ENCODE results near the gene MISP.
A peak's percentile ranks its signal among the peaks of the same experiment; 100 is the strongest.

DNA sequence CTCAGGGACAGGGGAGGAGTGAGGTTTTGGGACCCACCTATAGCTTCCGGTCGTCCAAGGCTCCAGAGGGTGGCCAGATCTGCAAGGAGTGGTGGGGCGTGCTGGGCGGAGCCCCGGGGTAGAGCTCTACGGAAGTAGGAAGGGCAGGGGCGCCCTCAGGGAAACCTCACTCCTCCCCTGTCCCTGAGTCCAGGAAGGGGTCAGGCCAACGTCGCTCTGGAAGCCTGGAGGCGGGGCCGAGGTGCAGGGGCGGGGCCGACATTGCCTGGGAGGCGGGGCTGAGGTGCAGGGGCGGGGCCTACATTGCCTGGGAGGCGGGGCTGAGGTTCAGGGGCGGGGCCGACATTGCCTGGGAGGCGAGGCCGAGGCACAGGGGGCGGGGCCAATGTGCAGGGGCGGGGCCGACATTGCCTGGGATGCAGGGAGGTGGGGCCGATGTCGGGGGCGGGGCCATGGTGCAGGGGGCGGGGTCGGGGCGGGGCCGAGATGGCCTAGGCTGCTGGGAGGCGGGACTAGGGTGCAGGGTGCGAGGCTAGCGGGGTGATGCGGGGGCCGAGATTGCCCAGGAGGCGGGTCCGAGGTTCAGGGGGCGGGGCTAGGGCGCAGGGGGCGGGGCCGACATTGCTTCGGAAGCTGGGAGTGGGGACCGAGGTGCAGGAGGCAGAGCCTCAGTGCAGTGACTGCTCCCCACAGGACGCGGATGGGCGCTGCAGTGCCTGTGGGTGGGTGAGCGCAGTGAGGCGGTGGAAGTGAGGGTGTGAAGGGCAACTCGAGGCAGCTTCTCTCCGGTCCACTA lies 47.1 kb upstream of the MISP start:
- TF ChIP-seq POLR2A (IDR thresholded peaks at IDR 0.05) (no peak), POLR2AphosphoS5 (IDR thresholded peaks at IDR 0.05) (peak in 1 of 4 donors; percentile 55), EP300 (IDR thresholded peaks at IDR 0.05) (no peak)
- TF ChIP-seq, protein P1, sequence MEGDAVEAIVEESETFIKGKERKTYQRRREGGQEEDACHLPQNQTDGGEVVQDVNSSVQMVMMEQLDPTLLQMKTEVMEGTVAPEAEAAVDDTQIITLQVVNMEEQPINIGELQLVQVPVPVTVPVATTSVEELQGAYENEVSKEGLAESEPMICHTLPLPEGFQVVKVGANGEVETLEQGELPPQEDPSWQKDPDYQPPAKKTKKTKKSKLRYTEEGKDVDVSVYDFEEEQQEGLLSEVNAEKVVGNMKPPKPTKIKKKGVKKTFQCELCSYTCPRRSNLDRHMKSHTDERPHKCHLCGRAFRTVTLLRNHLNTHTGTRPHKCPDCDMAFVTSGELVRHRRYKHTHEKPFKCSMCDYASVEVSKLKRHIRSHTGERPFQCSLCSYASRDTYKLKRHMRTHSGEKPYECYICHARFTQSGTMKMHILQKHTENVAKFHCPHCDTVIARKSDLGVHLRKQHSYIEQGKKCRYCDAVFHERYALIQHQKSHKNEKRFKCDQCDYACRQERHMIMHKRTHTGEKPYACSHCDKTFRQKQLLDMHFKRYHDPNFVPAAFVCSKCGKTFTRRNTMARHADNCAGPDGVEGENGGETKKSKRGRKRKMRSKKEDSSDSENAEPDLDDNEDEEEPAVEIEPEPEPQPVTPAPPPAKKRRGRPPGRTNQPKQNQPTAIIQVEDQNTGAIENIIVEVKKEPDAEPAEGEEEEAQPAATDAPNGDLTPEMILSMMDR (IDR thresholded peaks at IDR 0.05) = no peak
